ENCODE data around the gene ELP5. TPM values are rescaled to one million over a fixed set of nuclear protein-coding genes. Genes with fewer than 3 reads are reported as not detected.

The ELP5 gene
- total RNA-seq, 1 donor from 2014 or later = 36.9 TPM

DNA sequence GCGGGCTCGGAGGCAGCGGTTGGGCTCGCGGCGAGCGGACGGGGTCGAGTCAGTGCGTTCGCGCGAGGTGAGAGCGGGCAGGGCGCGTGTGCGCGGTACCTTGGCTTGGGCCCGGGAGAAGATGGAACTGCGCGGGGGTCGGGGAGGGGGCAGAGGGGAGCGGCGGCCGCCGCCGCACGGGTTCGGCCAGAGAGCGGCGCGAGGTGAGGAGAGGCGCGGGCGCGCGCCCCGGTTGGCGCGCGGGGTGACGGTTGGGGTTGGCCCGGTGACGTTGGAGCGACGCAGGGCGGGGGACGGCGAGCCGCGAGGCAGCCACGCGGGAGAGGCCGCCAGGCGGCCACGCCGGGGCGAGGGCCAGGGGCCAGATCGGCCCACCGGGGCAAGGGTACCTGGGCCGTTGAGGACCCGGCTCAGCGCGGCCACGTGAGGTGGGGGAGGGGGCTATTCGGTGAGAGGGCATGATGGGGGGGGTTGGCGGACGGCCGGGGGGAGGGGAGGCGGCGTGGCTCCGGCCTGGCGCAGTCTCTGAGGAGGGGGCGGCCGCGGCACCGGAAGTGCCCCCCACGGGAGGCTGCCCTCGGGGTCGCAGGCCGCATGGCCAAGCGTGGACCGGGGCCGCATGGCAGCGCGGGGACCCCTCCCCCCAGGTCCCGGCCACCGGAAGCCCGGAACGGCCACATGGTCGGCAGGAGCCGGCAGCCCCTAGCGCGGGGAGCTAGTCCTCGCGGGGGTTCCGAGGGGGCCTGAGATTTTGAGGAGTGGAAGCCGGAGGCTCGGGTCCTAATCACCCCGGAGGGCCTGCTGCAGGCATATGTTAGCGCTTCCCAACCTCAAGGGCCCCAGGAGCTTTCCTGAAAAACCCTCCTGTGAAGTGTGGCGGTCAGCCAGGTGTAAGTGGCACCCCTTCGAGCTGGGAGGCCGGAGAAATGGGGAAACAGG is 55.9 kb downstream of the ELP5 start:
- DNase-seq (ENCODE audit: low spot score) = peak; percentile 58
- TF ChIP-seq, protein P1, sequence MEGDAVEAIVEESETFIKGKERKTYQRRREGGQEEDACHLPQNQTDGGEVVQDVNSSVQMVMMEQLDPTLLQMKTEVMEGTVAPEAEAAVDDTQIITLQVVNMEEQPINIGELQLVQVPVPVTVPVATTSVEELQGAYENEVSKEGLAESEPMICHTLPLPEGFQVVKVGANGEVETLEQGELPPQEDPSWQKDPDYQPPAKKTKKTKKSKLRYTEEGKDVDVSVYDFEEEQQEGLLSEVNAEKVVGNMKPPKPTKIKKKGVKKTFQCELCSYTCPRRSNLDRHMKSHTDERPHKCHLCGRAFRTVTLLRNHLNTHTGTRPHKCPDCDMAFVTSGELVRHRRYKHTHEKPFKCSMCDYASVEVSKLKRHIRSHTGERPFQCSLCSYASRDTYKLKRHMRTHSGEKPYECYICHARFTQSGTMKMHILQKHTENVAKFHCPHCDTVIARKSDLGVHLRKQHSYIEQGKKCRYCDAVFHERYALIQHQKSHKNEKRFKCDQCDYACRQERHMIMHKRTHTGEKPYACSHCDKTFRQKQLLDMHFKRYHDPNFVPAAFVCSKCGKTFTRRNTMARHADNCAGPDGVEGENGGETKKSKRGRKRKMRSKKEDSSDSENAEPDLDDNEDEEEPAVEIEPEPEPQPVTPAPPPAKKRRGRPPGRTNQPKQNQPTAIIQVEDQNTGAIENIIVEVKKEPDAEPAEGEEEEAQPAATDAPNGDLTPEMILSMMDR (IDR thresholded peaks at IDR 0.05; ENCODE audit: unreplicated experiment) = no peak
- Mint-ChIP-seq H3K27ac (ENCODE audit: unreplicated experiment) (peak overlapping the region; percentile 92), H3K36me3 (ENCODE audit: low read depth, unreplicated experiment) (peaks cover 34% of the 10 kb centered on the region), H3K27me3 (ENCODE audit: unreplicated experiment) (peaks cover 22% of the 10 kb centered on the region), H3K9me3 (ENCODE audit: unreplicated experiment) (no peaks in the 10 kb centered on the region), H3K4me1 (ENCODE audit: unreplicated experiment) (peaks cover 34% of the 10 kb centered on the region), H3K4me3 (ENCODE audit: unreplicated experiment) (peak overlapping the region; percentile 96)

GRCh38 chr17:7308625-7309433 is 56.8 kb downstream of the ELP5 start:
- H3K27me3 Mint-ChIP-seq (ENCODE audit: unreplicated experiment) = peaks cover 22% of the 10 kb centered on the region
- no peaks in the 10 kb centered on the region for H3K9me3 Mint-ChIP-seq (ENCODE audit: unreplicated experiment)
- peaks cover 37% of the 10 kb centered on the region for H3K4me1 Mint-ChIP-seq (ENCODE audit: unreplicated experiment)
- DNase-seq (ENCODE audit: low spot score) = peak; percentile 67
- H3K27ac Mint-ChIP-seq (ENCODE audit: unreplicated experiment) = peak overlapping the region; percentile 86
- H3K36me3 Mint-ChIP-seq (ENCODE audit: low read depth, unreplicated experiment) = peaks cover 41% of the 10 kb centered on the region
- TF ChIP-seq, protein P1 (IDR thresholded peaks at IDR 0.05; ENCODE audit: unreplicated experiment) = no peak
- H3K4me3 Mint-ChIP-seq (ENCODE audit: unreplicated experiment) = peak overlapping the region; percentile 96

Small RNA genes lying within 50 kb of the gene (microRNA-seq; reads per million reads assigned to microRNA genes)
- 1,956 reads per million, percentile 95 among the genes with 10 or more reads in this experiment for gene MIR324 (ENCODE audit: unreplicated experiment)

Other genes with a start within 250 kb of the ELP5 start
- gene RNASEK, start 239.6 kb upstream of the ELP5 start, total RNA-seq (ENCODE audit: unreplicated experiment) = 249 TPM
- gene BCL6B, start 229.2 kb upstream of the ELP5 start, total RNA-seq (ENCODE audit: unreplicated experiment) = 271 TPM
- 25.8 TPM for gene SLC16A13, start 216.2 kb upstream of the ELP5 start, total RNA-seq (ENCODE audit: unreplicated experiment)
- gene SLC16A11, start 208.1 kb upstream of the ELP5 start, total RNA-seq (ENCODE audit: unreplicated experiment) = 0.33 TPM
- 30.4 TPM for gene CLEC10A, start 172.0 kb upstream of the ELP5 start, total RNA-seq (ENCODE audit: unreplicated experiment)
- gene ASGR2, start 137.4 kb upstream of the ELP5 start, total RNA-seq (ENCODE audit: unreplicated experiment) = 0.41 TPM
- gene ASGR1, start 72.8 kb upstream of the ELP5 start, total RNA-seq (ENCODE audit: unreplicated experiment) = 23.9 TPM
- gene DLG4, start 32.4 kb upstream of the ELP5 start, total RNA-seq (ENCODE audit: unreplicated experiment) = 44.3 TPM
- 281 TPM for gene ACADVL, start 32.3 kb upstream of the ELP5 start, total RNA-seq (ENCODE audit: unreplicated experiment)
- 58.2 TPM for gene DVL2, start 17.7 kb upstream of the ELP5 start, total RNA-seq (ENCODE audit: unreplicated experiment)
- gene PHF23, start 12.8 kb upstream of the ELP5 start, total RNA-seq (ENCODE audit: unreplicated experiment) = 80.9 TPM
- 418 TPM for gene GABARAP, start 9.8 kb upstream of the ELP5 start, total RNA-seq (ENCODE audit: unreplicated experiment)
- gene CTDNEP1, start 481 bp upstream of the ELP5 start, total RNA-seq (ENCODE audit: unreplicated experiment) = 148 TPM
- gene CLDN7, start 10.3 kb downstream of the ELP5 start, total RNA-seq (ENCODE audit: unreplicated experiment) = 65.7 TPM
- gene SLC2A4, start 29.5 kb downstream of the ELP5 start, total RNA-seq (ENCODE audit: unreplicated experiment) = 2.2 TPM
- gene YBX2, start 42.4 kb downstream of the ELP5 start, total RNA-seq (ENCODE audit: unreplicated experiment) = 14.6 TPM
- 362 TPM for gene EIF5A, start 55.4 kb downstream of the ELP5 start, total RNA-seq (ENCODE audit: unreplicated experiment)
- gene GPS2, start 63.1 kb downstream of the ELP5 start, total RNA-seq (ENCODE audit: unreplicated experiment) = 56.8 TPM
- 55.7 TPM for gene NEURL4, start 77.1 kb downstream of the ELP5 start, total RNA-seq (ENCODE audit: unreplicated experiment)
- gene ACAP1, start 84.3 kb downstream of the ELP5 start, total RNA-seq (ENCODE audit: unreplicated experiment) = 5.5 TPM
- 4.8 TPM for gene KCTD11, start 99.9 kb downstream of the ELP5 start, total RNA-seq (ENCODE audit: unreplicated experiment)
- gene TMEM95, start 102.9 kb downstream of the ELP5 start, total RNA-seq (ENCODE audit: unreplicated experiment) = not detected
- gene TNK1, start 128.9 kb downstream of the ELP5 start, total RNA-seq (ENCODE audit: unreplicated experiment) = 1.7 TPM
- gene PLSCR3, start 142.3 kb downstream of the ELP5 start, total RNA-seq (ENCODE audit: unreplicated experiment) = 74.2 TPM
- 94.7 TPM for gene TMEM256, start 151.9 kb downstream of the ELP5 start, total RNA-seq (ENCODE audit: unreplicated experiment)
- gene NLGN2, start 155.6 kb downstream of the ELP5 start, total RNA-seq (ENCODE audit: unreplicated experiment) = 54.8 TPM
- gene SPEM1, start 168.1 kb downstream of the ELP5 start, total RNA-seq (ENCODE audit: unreplicated experiment) = 0.38 TPM
- 0.15 TPM for gene SPEM2, start 173.4 kb downstream of the ELP5 start, total RNA-seq (ENCODE audit: unreplicated experiment)
- not detected for gene SPEM3, start 176.6 kb downstream of the ELP5 start, total RNA-seq (ENCODE audit: unreplicated experiment)
- 6.1 TPM for gene TMEM102, start 183.2 kb downstream of the ELP5 start, total RNA-seq (ENCODE audit: unreplicated experiment)
- 19.7 TPM for gene FGF11, start 187.3 kb downstream of the ELP5 start, total RNA-seq (ENCODE audit: unreplicated experiment)
- 11.8 TPM for gene CHRNB1, start 192.8 kb downstream of the ELP5 start, total RNA-seq (ENCODE audit: unreplicated experiment)
- gene ZBTB4, start 227.4 kb downstream of the ELP5 start, total RNA-seq (ENCODE audit: unreplicated experiment) = 21.5 TPM
- gene SLC35G6, start 229.2 kb downstream of the ELP5 start, total RNA-seq (ENCODE audit: unreplicated experiment) = not detected
- 198 TPM for gene POLR2A, start 232.2 kb downstream of the ELP5 start, total RNA-seq (ENCODE audit: unreplicated experiment)